ENCODE measurements around the gene ADAMTS15.

Gene ADAMTS15

DNA sequence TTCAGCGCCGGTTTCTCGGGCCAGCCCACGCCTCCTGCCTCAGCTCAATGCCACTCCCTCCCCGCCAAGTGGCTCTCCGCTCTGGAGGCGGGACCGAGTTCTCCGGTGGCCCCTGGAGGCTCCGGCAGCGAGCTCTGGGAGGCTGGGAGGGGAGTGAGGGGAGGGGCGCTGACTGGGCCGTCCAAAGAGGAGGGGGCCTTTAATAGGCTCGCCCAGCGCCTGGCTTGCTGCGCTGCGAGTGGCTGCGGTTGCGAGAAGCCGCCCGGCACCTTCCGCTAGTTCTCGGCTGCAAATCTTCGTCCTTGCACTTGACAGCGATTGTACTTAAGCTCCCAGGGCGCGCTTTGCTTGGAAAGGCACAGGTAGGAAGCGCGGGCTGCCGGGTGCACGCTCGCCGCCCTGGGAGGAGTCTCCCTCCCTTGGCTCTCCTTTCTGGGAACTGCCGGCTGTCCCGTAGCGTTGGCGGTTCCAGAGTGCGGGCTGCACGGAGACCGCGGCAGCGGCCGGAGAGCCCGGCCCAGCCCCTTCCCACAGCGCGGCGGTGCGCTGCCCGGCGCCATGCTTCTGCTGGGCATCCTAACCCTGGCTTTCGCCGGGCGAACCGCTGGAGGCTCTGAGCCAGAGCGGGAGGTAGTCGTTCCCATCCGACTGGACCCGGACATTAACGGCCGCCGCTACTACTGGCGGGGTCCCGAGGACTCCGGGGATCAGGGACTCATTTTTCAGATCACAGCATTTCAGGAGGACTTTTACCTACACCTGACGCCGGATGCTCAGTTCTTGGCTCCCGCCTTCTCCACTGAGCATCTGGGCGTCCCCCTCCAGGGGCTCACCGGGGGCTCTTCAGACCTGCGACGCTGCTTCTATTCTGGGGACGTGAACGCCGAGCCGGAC is at the start of gene ADAMTS15:
TSS of gene ADAMTS15 (plus strand) at position 230 of the 894 bp plus-strand sequence. CDS start at position 559, 329 bp downstream.
- DNase-seq (ENCODE audit: extremely low read depth, low read depth), result peak; percentile 82
- TF ChIP-seq, protein P1, sequence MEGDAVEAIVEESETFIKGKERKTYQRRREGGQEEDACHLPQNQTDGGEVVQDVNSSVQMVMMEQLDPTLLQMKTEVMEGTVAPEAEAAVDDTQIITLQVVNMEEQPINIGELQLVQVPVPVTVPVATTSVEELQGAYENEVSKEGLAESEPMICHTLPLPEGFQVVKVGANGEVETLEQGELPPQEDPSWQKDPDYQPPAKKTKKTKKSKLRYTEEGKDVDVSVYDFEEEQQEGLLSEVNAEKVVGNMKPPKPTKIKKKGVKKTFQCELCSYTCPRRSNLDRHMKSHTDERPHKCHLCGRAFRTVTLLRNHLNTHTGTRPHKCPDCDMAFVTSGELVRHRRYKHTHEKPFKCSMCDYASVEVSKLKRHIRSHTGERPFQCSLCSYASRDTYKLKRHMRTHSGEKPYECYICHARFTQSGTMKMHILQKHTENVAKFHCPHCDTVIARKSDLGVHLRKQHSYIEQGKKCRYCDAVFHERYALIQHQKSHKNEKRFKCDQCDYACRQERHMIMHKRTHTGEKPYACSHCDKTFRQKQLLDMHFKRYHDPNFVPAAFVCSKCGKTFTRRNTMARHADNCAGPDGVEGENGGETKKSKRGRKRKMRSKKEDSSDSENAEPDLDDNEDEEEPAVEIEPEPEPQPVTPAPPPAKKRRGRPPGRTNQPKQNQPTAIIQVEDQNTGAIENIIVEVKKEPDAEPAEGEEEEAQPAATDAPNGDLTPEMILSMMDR (IDR thresholded peaks at IDR 0.05; ENCODE audit: low read depth, low read length), result no peak; the same call in 1 of the 2 replicates

GRCh38 chr11:130399196-130399595 is 49.2 kb upstream of the ADAMTS15 start:
- no peak for DNase-seq (ENCODE audit: extremely low read depth, low read depth)
- TF ChIP-seq, protein P1 (IDR thresholded peaks at IDR 0.05; ENCODE audit: low read depth, low read length), result no peak

GRCh38 chr11:130400781-130401483 is 47.5 kb upstream of the ADAMTS15 start:
- DNase-seq (ENCODE audit: extremely low read depth, low read depth), result peak; percentile 56
- TF ChIP-seq, protein P1 (IDR thresholded peaks at IDR 0.05; ENCODE audit: low read depth, low read length), result no peak

- TF ChIP-seq, protein P1 (IDR thresholded peaks at IDR 0.05; ENCODE audit: low read depth, low read length), result no peak
- DNase-seq (ENCODE audit: extremely low read depth, low read depth), result no peak
Measured at GRCh38 chr11:130402570-130402969, 45.9 kb upstream of the ADAMTS15 start.

- TF ChIP-seq, protein P1 (IDR thresholded peaks at IDR 0.05; ENCODE audit: low read depth, low read length), result no peak
- DNase-seq (ENCODE audit: extremely low read depth, low read depth), result peak; percentile 66
Measured at GRCh38 chr11:130403271-130403804, 45.1 kb upstream of the ADAMTS15 start.

DNA sequence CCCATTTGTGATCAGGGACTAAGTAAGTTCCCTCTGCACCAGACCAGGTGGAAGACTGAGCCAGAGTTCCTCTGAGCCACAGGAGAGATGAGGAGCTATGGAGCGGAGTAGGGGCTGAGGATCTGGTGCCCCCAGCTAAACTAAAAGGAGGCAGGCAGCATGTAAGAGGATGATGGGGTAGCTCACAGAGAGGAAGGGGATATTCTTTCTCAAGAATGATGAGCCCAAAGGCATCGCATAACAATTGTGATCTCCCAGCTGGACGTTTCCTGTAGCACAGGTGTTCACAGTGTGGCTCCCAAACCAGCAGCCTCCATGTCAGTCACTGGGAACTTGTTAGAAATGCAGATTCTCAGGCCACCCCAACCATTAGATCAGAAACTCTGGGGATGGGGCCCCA is 44.5 kb upstream of the ADAMTS15 start:
- no peak for DNase-seq (ENCODE audit: extremely low read depth, low read depth)
- TF ChIP-seq, protein P1 (IDR thresholded peaks at IDR 0.05; ENCODE audit: low read depth, low read length), result no peak
